Calu3 (cell line): Measurements from ENCODE around the gene CDH4. TPM values are rescaled to one million over a fixed set of nuclear protein-coding genes. Genes with fewer than 3 reads are reported as not detected.

Experiments
- BruUV-seq: library from RNA; stranded (reverse); fragments of 400-500 nt; replicated peaks from 2 replicates; lab custom pipeline; 2021; lab: Mats Ljungman, UMichigan
- CTCF ChIA-PET: fragments of 300-600 bp; sonication (Branson Sonifier 250); formaldehyde crosslinking; loops from one replicate; lab custom pipeline; 2022; ENCODE audit warnings: antibody characterized with exemption; lab: Charles Lee
- DNase-seq: peaks from one replicate; pipeline ENCODE4 v3.0.0; 2022
- H3K27ac Mint-ChIP-seq: one replicate; pipeline ENCODE4 v1.8.0; 2022; ENCODE audit warnings: mixed read lengths; ENCODE audit not compliant: unreplicated experiment
- H3K27me3 Mint-ChIP-seq: one replicate; pipeline ENCODE4 v1.8.0; 2022; ENCODE audit warnings: mixed read lengths; ENCODE audit not compliant: unreplicated experiment
- H3K36me3 Mint-ChIP-seq: one replicate; pipeline ENCODE4 v1.8.0; 2022; ENCODE audit warnings: mild to moderate bottlenecking, moderate library complexity, mixed read lengths; ENCODE audit not compliant: insufficient read depth, unreplicated experiment
- H3K4me1 Mint-ChIP-seq: one replicate; pipeline ENCODE4 v1.8.0; 2022; ENCODE audit warnings: mild to moderate bottlenecking, low read depth, mixed read lengths; ENCODE audit not compliant: unreplicated experiment
- H3K4me3 Mint-ChIP-seq: one replicate; pipeline ENCODE4 v1.8.0; 2022; ENCODE audit warnings: mild to moderate bottlenecking, low read depth, moderate library complexity, mixed read lengths; ENCODE audit not compliant: unreplicated experiment
- H3K9me3 Mint-ChIP-seq: one replicate; pipeline ENCODE4 v1.8.0; 2022; ENCODE audit warnings: low read depth, mixed read lengths; ENCODE audit not compliant: unreplicated experiment
- CTCF ChIP-seq: fragments of 200-600 bp; IDR thresholded peaks from one replicate; pipeline ENCODE4 v1.8.0; 2022; ENCODE audit warnings: antibody characterized with exemption; ENCODE audit not compliant: unreplicated experiment
- intact Hi-C: fragments of 100-400 bp; cut with micrococcal nuclease; formaldehyde crosslinking; loops from one replicate; pipeline ENCODE4 v1.10.0; 2022; ENCODE audit not compliant: unreplicated experiment
- total RNA-seq: library from RNA; stranded (reverse); gene quantifications from 2 replicates; pipeline ENCODE4 v1.2.3, GENCODE V29; 2022

CDH4 gene
- total RNA-seq, 1 experiment from 2014 or later, result not detected

GRCh38 chr20:61313396-61313795 lies 61.3 kb downstream of the CDH4 start:
- no peak for TF ChIP-seq CTCF
- DNase-seq, result no peak
- BruUV-seq, result no TSS peak
- no peaks in the 10 kb centered on the region for H3K4me1 Mint-ChIP-seq
- H3K36me3 Mint-ChIP-seq, result no peaks in the 10 kb centered on the region
- intact Hi-C loops, result no loop called here
- H3K4me3 Mint-ChIP-seq, result no peak overlapping the region
- peaks cover 2% of the 10 kb centered on the region for H3K9me3 Mint-ChIP-seq
- H3K27ac Mint-ChIP-seq, result no peak overlapping the region
- peaks cover 38% of the 10 kb centered on the region for H3K27me3 Mint-ChIP-seq
- CTCF ChIA-PET, result no interaction called here

- H3K27ac Mint-ChIP-seq, result no peak overlapping the region
- no peak overlapping the region for H3K4me3 Mint-ChIP-seq
- intact Hi-C loops, result no loop called here
- no peak for DNase-seq
- H3K4me1 Mint-ChIP-seq, result no peaks in the 10 kb centered on the region
- BruUV-seq, result no TSS peak
- peaks cover 38% of the 10 kb centered on the region for H3K27me3 Mint-ChIP-seq
- H3K36me3 Mint-ChIP-seq, result no peaks in the 10 kb centered on the region
- no peak for TF ChIP-seq CTCF
- H3K9me3 Mint-ChIP-seq, result peaks cover 2% of the 10 kb centered on the region
- CTCF ChIA-PET, result no interaction called here
Observed at GRCh38 chr20:61314326-61315010, 62.4 kb downstream of the CDH4 start.

- DNase-seq, result no peak
- peaks cover 2% of the 10 kb centered on the region for H3K9me3 Mint-ChIP-seq
- CTCF ChIA-PET, result interaction anchor here (0.8 kb wide), 1 partner anchor 22 kb away, joined by 3 read pairs; no protein-coding TSS in a partner anchor
- peaks cover 38% of the 10 kb centered on the region for H3K27me3 Mint-ChIP-seq
- H3K27ac Mint-ChIP-seq, result no peak overlapping the region
- BruUV-seq, result no TSS peak
- intact Hi-C loops, result no loop called here
- no peak for TF ChIP-seq CTCF
- H3K36me3 Mint-ChIP-seq, result no peaks in the 10 kb centered on the region
- no peak overlapping the region for H3K4me3 Mint-ChIP-seq
- no peaks in the 10 kb centered on the region for H3K4me1 Mint-ChIP-seq
Observed at GRCh38 chr20:61315319-61315718, 63.3 kb downstream of the CDH4 start.

- CTCF ChIA-PET, result interaction anchor here (0.8 kb wide), 1 partner anchor 23 kb away, joined by 3 read pairs; no protein-coding TSS in a partner anchor
- TF ChIP-seq CTCF, result no peak
- DNase-seq, result no peak
- H3K4me3 Mint-ChIP-seq, result no peak overlapping the region
- no peak overlapping the region for H3K27ac Mint-ChIP-seq
- H3K27me3 Mint-ChIP-seq, result peaks cover 29% of the 10 kb centered on the region
- no peaks in the 10 kb centered on the region for H3K4me1 Mint-ChIP-seq
- H3K9me3 Mint-ChIP-seq, result peaks cover 2% of the 10 kb centered on the region
- no peaks in the 10 kb centered on the region for H3K36me3 Mint-ChIP-seq
- no TSS peak for BruUV-seq
- intact Hi-C loops, result no loop called here
Observed at GRCh38 chr20:61316346-61316745, 64.3 kb downstream of the CDH4 start.
